GM19467 (cell line): ENCODE measurements around the gene TBL1X.
"Not testable (repeated sequence)": the region's sequence is repeated elsewhere in the genome, so short reads cannot be mapped to it uniquely, and the experiment has no call there.

Experiments
- ATAC-seq: cut with Tn5 transposase; IDR thresholded peaks from one replicate; pipeline ENCODE4 v1.9.1; 2021; ENCODE audit warnings: mild to moderate bottlenecking, moderate library complexity; ENCODE audit not compliant: unreplicated experiment

Gene TBL1X

DNA sequence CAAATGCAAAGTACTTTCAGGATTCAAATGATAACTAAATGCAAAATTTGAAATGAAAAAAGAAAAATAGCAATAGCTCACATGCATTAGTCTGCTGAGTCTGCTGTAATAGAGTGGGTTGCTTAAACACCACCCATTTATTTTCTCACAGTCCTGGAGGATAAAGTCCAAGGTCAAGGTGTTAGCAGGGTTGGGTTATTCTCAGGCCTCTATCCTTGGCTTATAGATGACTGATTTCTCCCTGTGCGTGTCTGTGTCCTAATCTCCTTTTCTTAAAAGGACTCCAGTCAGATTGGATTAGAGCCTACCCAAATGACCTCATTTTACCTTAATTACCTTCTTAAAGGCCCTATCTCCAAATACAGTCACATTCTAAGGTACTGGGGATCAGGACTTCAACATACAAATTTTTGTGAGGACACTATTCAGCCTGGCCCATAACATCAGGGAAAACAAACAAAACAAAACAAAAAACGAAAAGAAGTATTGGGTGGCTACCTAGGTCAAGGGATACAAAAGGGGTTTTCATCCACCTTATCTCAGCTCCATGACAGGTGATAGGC, 6.3 kb upstream of the TBL1X start:
- no peak for ATAC-seq

- ATAC-seq: no peak
Observed at GRCh38 chrX:9459186-9459748, 5.6 kb upstream of the TBL1X start.

DNA sequence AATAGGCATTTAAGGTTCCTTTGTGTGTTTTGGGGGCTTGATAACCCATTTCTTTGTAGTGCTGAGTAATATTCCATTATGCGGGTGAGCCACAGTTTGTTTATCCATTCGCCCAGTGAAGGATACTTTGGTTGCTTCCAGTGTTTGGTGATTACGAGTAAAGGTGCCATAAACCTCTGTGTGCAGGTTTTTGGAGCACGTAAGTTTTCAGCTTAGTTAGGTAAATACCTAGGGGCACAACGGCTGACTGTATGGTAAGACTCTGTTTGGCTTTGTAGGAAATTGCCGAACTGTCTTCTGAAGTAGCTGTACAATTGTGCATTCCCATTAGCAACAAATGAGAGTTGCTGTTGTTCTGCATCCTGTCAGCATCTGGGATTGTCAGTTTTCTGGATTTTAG, 3.8 kb upstream of the TBL1X start:
- no peak for ATAC-seq

GRCh38 chrX:9462456-9462855, 2.4 kb upstream of the TBL1X start:
- no peak for ATAC-seq

GRCh38 chrX:9465380-9466123, 694 bp downstream of the TBL1X start:
- no peak for ATAC-seq

DNA sequence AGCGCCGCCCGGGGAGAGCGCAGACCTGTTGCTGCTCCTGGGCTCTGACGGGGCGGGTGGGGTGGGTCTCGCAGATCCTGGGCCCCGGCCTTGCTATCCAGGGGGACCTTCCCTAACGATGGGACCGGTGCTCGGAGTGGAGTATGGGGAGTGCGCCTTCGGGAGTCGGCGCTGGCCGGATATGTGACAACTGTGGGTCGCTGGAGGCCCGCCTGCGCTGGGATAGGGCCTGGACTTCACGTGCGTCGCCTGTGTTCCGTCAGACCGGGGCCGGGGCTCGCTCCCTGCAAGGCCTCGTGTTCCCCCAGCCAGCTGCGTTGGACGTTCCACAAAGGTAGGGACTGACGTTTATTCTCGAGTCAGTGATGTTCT, 1.3 kb downstream of the TBL1X start:
- ATAC-seq: no peak

DNA sequence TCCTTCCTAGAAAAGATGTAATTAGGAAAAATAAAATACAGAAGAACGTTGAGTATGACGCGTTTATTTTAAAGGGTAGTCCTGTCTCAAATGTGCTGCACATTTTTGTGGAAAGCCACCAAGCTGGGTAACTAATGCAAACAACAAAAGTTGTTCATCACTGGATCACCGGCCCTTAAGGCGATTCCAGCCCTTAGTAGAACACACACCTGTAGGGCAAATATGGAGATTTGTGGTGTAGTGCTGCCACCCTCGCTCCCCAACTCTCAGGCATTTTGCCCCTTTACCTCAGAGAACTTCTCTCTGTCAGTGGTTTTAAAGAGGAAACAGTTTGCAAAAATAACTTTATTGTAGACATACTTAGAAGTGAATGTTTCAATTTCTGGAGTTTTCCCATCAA, 1.9 kb downstream of the TBL1X start:
- ATAC-seq: no peak

GRCh38 chrX:9467146-9467545, 2.3 kb downstream of the TBL1X start:
- ATAC-seq: no peak

- ATAC-seq: no peak
Observed at GRCh38 chrX:9467751-9468150, 2.9 kb downstream of the TBL1X start.

DNA sequence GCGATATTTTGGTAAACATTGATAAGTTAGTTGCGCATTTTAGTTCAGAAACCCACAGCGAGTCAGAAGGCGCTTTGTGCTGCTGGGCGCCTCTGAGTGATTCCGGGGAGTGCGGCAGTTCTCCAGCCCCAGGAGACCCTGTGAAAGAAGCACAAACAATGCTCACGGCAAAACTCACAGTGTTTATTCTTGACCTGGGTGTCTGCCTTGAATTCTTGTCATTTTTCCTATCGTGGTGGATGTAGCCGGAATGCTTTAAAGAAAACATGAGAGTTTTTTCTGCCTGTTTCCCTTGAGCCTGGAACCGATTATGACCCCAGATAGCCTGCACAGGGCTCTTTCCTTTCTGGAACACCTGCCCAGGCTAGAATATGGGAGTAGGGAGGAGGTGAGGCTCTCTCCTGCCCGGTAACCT, 6.7 kb downstream of the TBL1X start:
- no peak for ATAC-seq

DNA sequence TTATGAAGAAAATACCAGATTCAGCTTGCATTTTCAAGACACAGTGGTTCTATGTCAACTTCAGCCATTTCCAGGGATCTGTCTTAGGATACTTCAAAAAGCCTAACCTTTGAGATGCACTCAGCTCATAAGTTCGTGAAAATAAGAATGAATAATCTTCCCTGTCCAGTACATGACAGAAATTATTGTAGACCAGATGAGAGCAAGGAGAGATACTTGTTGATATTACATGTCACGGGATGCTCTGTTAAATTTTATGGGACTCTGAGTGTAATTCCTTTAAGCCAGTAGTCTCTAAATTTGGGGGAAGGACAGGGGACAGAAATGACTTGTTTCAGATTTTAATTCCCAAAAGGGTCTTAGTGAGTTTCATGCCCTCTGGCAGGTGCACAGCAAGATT, 8.8 kb downstream of the TBL1X start:
- ATAC-seq: no peak

GRCh38 chrX:9475417-9475816, 10.6 kb downstream of the TBL1X start:
- ATAC-seq: not testable (repeated sequence)

- ATAC-seq: no peak
Observed at GRCh38 chrX:9475984-9476383, 11.1 kb downstream of the TBL1X start.

DNA sequence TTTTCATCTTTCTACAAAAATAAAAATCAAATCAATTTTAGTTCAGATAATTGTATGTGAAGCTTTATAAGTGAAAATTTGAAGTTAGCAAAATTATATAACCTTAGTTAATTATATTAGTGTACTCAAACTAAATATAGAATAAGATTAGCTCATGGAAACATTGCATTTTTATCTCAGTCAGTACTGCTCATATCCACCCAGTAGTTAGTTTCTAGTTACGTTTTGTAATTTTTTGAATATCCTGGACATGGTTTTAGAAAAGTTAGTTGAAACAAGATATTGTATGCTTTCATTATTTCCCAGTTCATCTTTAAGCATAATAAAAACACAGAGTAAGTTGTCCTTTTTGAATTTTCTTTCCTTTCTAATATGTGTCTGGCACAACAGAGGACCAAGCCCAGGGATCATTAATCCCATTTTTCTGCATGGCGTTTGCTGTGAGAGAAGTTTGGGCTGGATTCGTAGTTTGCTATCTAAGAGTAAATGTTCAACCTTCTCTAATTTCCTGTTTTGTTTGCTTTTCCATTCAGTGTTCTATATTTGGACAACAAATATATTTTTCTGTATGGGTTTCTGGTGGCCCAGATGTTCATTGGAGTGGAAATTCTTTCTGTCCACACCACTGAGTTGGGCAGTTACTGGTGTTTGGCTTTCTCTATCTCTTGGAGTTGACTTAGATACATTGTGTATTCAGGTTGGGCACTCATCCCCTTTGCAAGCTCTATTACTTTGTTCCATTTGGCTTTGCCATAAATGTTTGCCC, 12.1 kb downstream of the TBL1X start:
- no peak for ATAC-seq

- ATAC-seq: no peak
Observed at GRCh38 chrX:9482408-9482807, 17.6 kb downstream of the TBL1X start.

GRCh38 chrX:9482837-9483236, 18.0 kb downstream of the TBL1X start:
- ATAC-seq: no peak

GRCh38 chrX:9483376-9483775, 18.5 kb downstream of the TBL1X start:
- no peak for ATAC-seq

GRCh38 chrX:9486786-9487387, 22.0 kb downstream of the TBL1X start:
- ATAC-seq: no peak

- no peak for ATAC-seq
Observed at GRCh38 chrX:9488586-9488985, 23.7 kb downstream of the TBL1X start.

DNA sequence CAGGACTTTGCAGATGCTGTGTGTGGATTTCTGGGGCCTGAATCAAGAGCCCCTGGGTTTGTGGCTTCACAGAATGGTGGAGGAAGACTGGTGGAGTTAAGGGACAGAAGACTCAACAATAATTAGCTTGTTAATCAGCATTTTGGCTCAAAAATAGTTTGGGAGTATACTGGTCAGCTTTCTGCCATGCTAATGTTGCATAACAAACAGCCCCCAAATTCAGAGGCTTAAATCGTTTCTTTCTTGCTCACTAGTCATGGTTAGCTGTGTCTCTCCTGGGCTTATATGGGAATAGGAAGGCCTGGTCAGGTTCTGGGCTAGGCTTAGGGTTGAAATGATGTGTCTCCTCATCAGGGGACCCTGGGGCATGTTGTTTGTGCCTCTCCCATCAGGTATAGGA, 24.4 kb downstream of the TBL1X start:
- no peak for ATAC-seq

DNA sequence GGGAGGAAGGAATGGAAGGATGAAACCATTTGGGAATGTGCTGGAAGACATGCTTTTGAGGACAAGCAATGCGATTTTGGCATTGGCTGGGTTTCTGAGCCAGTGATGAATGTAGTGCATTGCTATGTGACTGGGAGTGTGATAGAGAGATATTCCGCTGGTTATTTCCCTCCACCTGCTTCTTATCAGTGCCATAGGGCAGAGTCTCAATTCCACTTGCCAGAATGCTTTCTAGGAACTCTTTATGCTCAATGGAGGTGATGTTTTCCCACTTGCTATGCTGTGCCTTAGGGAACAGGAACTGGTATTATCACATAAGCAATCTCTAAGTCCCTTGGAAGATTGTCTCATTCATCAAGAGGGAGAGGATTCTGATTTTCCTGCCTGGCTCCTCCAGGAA, 28.0 kb downstream of the TBL1X start:
- ATAC-seq: no peak
